Neural progenitor cell (in vitro differentiated cells): ENCODE measurements around the gene TRPV2. TPM values are rescaled to one million over a fixed set of nuclear protein-coding genes. Genes with fewer than 3 reads are reported as not detected.

Source experiments
- DNase-seq: peaks from one replicate; pipeline ENCODE4 v3.0.0-alpha.2; 2016; ENCODE audit warnings: low spot score
- H2AFZ ChIP-seq: fragments of 200-600 bp; sonication (generic); replicated peaks from 2 replicates; pipeline ENCODE4 v1.6.1; 2016; ENCODE audit warnings: antibody characterized with exemption
- H3F3A ChIP-seq: fragments of 200-600 bp; sonication (generic); 2 replicates; pipeline ENCODE4 v1.6.1; 2016; ENCODE audit warnings: antibody characterized with exemption, low read depth
- H3K27ac ChIP-seq: fragments of 200-600 bp; sonication (generic); 2 replicates; pipeline ENCODE4 v1.5.1; 2016; ENCODE audit warnings: mild to moderate bottlenecking
- H3K27me3 ChIP-seq: fragments of 200-600 bp; sonication (generic); 2 replicates; pipeline ENCODE4 v1.6.1; 2016; ENCODE audit warnings: mild to moderate bottlenecking, moderate library complexity
- H3K36me3 ChIP-seq: fragments of 200-600 bp; sonication (generic); 2 replicates; pipeline ENCODE4 v1.5.1; 2016
- H3K4me1 ChIP-seq: fragments of 200-600 bp; sonication (generic); 2 replicates; pipeline ENCODE4 v1.6.1; 2016; ENCODE audit warnings: mixed run types
- H3K4me2 ChIP-seq: fragments of 200-600 bp; sonication (generic); 2 replicates; pipeline ENCODE4 v1.6.1; 2016
- H3K4me3 ChIP-seq: fragments of 200-600 bp; sonication (generic); 2 replicates; pipeline ENCODE4 v1.5.1; 2016
- H3K79me2 ChIP-seq: fragments of 200-600 bp; sonication (generic); 2 replicates; pipeline ENCODE4 v1.6.1; 2016; ENCODE audit warnings: low read depth
- H3K9ac ChIP-seq: fragments of 200-600 bp; sonication (generic); 2 replicates; pipeline ENCODE4 v1.6.1; 2016
- H3K9me3 ChIP-seq: fragments of 200-600 bp; sonication (generic); 2 replicates; pipeline ENCODE4 v1.5.1; 2016; ENCODE audit warnings: low read depth
- H4K20me1 ChIP-seq: fragments of 200-600 bp; sonication (generic); 2 replicates; pipeline ENCODE4 v1.6.1; 2016; ENCODE audit warnings: low read depth
- H3K27ac Mint-ChIP-seq: 3 replicates; pipeline ENCODE4 v1.8.0; 2021; ENCODE audit warnings: mixed read lengths
- H3K27me3 Mint-ChIP-seq: 2 replicates; pipeline ENCODE4 v1.8.0; 2022; ENCODE audit warnings: low read depth, mild to moderate bottlenecking, inconsistent platforms, moderate library complexity, mixed read lengths; ENCODE audit not compliant: insufficient read depth
- H3K36me3 Mint-ChIP-seq: 3 replicates; pipeline ENCODE4 v1.8.0; 2021; ENCODE audit warnings: mixed read lengths
- H3K4me1 Mint-ChIP-seq: 3 replicates; pipeline ENCODE4 v1.8.0; 2021; ENCODE audit warnings: mixed read lengths
- H3K4me3 Mint-ChIP-seq: 3 replicates; pipeline ENCODE4 v1.8.0; 2021; ENCODE audit warnings: mild to moderate bottlenecking, moderate library complexity, mixed read lengths
- H3K9me3 Mint-ChIP-seq: 3 replicates; pipeline ENCODE4 v1.8.0; 2020; ENCODE audit warnings: mixed read lengths
- EZH2 ChIP-seq: fragments of 200-600 bp; sonication (generic); IDR thresholded peaks from 2 replicates; pipeline ENCODE4 v1.6.1; 2017; ENCODE audit warnings: antibody characterized with exemption, mild to moderate bottlenecking, moderate library complexity
- EZH2phosphoT487 ChIP-seq: fragments of 200-600 bp; sonication (generic); IDR thresholded peaks from 2 replicates; pipeline ENCODE4 v1.6.1; 2017; ENCODE audit warnings: antibody characterized with exemption
- total RNA-seq: library from RNA; depleted of rRNA; stranded (reverse); fragments of >200 nt; gene quantifications from 2 replicates; pipeline ENCODE4 v1.2.3, GENCODE V29; 2015; ENCODE audit warnings: low replicate concordance
- TF ChIP-seq, protein P1 (sequence below): fragments of 200-600 bp; sonication (generic); IDR thresholded peaks from 2 replicates; pipeline ENCODE4 v1.5.1; 2017; ENCODE audit warnings: antibody characterized with exemption, mild to moderate bottlenecking

Gene TRPV2
- total RNA-seq, 1 donor from 2014 or later: 0.49 TPM

DNA sequence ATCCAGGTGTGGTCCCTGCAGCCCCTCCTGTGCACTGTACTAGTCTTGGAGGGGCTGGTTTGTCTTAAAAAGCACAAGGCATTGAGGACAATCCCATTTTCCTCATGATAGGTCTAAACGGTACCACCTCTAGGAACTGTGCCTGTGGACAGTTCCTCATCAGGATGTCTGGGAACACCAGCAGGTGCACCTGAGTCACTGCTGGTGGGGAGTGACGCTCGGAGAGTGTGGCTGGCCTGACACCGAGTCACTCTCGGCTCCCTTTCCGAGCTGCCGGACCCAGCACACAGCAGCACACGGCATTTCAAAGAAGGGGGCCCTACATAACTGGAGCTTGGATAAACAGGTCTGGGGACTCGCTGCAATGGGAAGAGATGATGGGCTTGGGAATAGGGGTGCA, 51.0 kb downstream of the TRPV2 start:
- DNase-seq: no peak
- no peaks in the 10 kb centered on the region for H3K27me3 ChIP-seq
- H3K9me3 ChIP-seq: no peaks in the 10 kb centered on the region
- Mint-ChIP-seq H3K9me3 (no peaks in the 10 kb centered on the region), H3K4me3 (no peak overlapping the region), H3K27ac (peak overlapping the region; percentile 10), H3K27me3 (peaks cover 2% of the 10 kb centered on the region), H3K36me3 (peaks cover 3% of the 10 kb centered on the region), H3K4me1 (peaks cover 24% of the 10 kb centered on the region)
- TF ChIP-seq, protein P1, sequence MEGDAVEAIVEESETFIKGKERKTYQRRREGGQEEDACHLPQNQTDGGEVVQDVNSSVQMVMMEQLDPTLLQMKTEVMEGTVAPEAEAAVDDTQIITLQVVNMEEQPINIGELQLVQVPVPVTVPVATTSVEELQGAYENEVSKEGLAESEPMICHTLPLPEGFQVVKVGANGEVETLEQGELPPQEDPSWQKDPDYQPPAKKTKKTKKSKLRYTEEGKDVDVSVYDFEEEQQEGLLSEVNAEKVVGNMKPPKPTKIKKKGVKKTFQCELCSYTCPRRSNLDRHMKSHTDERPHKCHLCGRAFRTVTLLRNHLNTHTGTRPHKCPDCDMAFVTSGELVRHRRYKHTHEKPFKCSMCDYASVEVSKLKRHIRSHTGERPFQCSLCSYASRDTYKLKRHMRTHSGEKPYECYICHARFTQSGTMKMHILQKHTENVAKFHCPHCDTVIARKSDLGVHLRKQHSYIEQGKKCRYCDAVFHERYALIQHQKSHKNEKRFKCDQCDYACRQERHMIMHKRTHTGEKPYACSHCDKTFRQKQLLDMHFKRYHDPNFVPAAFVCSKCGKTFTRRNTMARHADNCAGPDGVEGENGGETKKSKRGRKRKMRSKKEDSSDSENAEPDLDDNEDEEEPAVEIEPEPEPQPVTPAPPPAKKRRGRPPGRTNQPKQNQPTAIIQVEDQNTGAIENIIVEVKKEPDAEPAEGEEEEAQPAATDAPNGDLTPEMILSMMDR: no peak
- TF ChIP-seq EZH2 (no peak), EZH2phosphoT487 (no peak)
- no peaks in the 10 kb centered on the region for H3K79me2 ChIP-seq
- peaks cover 14% of the 10 kb centered on the region for H4K20me1 ChIP-seq
- H3K4me3 ChIP-seq: no peak overlapping the region
- no peak overlapping the region for H3K4me2 ChIP-seq
- H3K4me1 ChIP-seq: peaks cover 8% of the 10 kb centered on the region
- no peak overlapping the region for H3K9ac ChIP-seq
- no peaks in the 10 kb centered on the region for H3K36me3 ChIP-seq
- H3F3A ChIP-seq: no peaks in the 10 kb centered on the region
- H3K27ac ChIP-seq: no peak overlapping the region
- H2AFZ ChIP-seq: no peak overlapping the region

DNA sequence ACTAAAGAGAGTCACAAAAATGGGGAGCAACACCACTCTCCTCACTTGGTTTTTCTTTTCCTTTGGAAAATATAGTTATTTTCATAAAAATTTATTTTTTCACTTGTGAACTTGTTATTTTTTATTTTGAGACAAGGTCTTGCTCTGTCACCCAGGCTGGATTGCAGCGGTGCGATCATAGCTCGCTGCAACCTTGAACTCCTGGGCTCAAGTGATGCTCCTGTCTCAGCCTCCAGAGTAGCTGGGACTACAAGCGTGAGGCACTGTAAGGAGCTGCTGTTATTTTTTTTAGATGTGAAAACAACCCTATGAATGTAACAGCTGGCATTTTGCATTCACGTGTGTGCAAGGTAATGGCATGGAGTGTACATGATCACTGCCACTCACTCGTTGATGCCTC, 51.7 kb downstream of the TRPV2 start:
- Histone ChIP-seq H3K4me1 (peaks cover 8% of the 10 kb centered on the region), H3K36me3 (no peaks in the 10 kb centered on the region), H2AFZ (no peak overlapping the region), H3K79me2 (no peaks in the 10 kb centered on the region), H3F3A (no peaks in the 10 kb centered on the region), H4K20me1 (peaks cover 14% of the 10 kb centered on the region), H3K4me3 (no peak overlapping the region), H3K27me3 (no peaks in the 10 kb centered on the region), H3K9me3 (no peaks in the 10 kb centered on the region), H3K27ac (no peak overlapping the region), H3K4me2 (no peak overlapping the region), H3K9ac (no peak overlapping the region)
- Mint-ChIP-seq H3K36me3 (peaks cover 7% of the 10 kb centered on the region), H3K27ac (no peak overlapping the region), H3K27me3 (peaks cover 5% of the 10 kb centered on the region), H3K9me3 (no peaks in the 10 kb centered on the region), H3K4me3 (no peak overlapping the region), H3K4me1 (peaks cover 28% of the 10 kb centered on the region)
- TF ChIP-seq, protein P1: no peak
- TF ChIP-seq EZH2 (no peak), EZH2phosphoT487 (no peak)
- no peak for DNase-seq

DNA sequence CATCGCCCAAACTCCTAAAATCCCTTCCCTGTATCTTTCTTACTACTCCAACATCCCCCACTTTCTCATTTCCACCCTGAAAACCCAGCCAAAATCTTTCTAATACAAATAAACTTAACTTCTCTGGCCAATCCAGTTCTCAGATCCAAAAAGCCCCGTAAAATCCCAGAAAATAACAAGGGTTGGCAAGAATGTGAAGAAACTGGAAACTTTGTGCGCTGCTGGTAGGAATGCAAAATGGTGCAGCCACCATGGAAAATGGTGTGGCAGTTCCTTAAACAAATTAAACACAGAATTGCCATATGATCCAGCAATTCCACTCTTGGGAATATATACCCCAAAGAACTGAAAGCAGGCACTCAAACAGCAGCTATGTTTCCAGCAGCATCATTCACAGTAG, 52.5 kb downstream of the TRPV2 start:
- peaks cover 7% of the 10 kb centered on the region for H3K36me3 Mint-ChIP-seq
- no peak for DNase-seq
- H3K36me3 ChIP-seq: no peaks in the 10 kb centered on the region
- H3K9ac ChIP-seq: no peak overlapping the region
- H3K4me1 ChIP-seq: peaks cover 14% of the 10 kb centered on the region
- H3K27ac Mint-ChIP-seq: no peak overlapping the region
- TF ChIP-seq EZH2phosphoT487 (no peak), EZH2 (no peak)
- TF ChIP-seq, protein P1: no peak
- H3K9me3 Mint-ChIP-seq: no peaks in the 10 kb centered on the region
- H3K9me3 ChIP-seq: no peaks in the 10 kb centered on the region
- peaks cover 14% of the 10 kb centered on the region for H4K20me1 ChIP-seq
- no peaks in the 10 kb centered on the region for H3F3A ChIP-seq
- no peak overlapping the region for H3K4me3 Mint-ChIP-seq
- no peak overlapping the region for H3K4me2 ChIP-seq
- no peaks in the 10 kb centered on the region for H3K79me2 ChIP-seq
- H3K4me1 Mint-ChIP-seq: peaks cover 33% of the 10 kb centered on the region
- peaks cover 5% of the 10 kb centered on the region for H3K27me3 Mint-ChIP-seq
- H3K27ac ChIP-seq: no peak overlapping the region
- no peak overlapping the region for H3K4me3 ChIP-seq
- no peak overlapping the region for H2AFZ ChIP-seq
- H3K27me3 ChIP-seq: no peaks in the 10 kb centered on the region
